PFSK-1 (cell line): ENCODE measurements around the gene SEPSECS.

Experiments used
- POLR2AphosphoS5 ChIP-seq: IDR thresholded peaks from 2 replicates; pipeline ENCODE4 v1.6.1; 2012; ENCODE audit warnings: low read depth, mild to moderate bottlenecking, control low read depth, low read length, moderate library complexity
- TAF1 ChIP-seq: IDR thresholded peaks from 2 replicates; pipeline ENCODE4 v1.6.1; 2012; ENCODE audit warnings: low read length, control low read depth, borderline replicate concordance; ENCODE audit not compliant: insufficient read depth

DNA sequence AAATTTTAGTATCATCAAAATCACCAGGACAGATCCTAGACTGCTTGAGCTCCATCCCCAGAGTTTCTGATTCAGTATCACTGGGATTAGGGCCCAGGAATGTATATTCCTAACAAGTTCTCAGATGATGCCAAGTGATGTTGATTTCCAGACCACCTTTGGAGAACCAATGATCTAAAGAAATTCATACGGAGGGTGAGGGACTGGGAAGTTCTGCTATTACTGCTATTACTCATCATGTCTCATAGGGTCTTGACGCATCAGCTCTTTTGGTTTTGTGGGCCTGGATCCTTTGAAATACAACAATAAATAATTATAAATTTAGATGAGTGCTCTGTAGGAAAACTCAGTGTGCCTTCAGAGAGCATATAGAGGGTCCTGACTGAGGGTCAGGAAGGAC is 69.7 kb downstream of the SEPSECS start:
- TF ChIP-seq TAF1 = no peak
- no peak for TF ChIP-seq POLR2AphosphoS5
